ENCODE data around the gene A3GALT2.
A peak's percentile ranks its signal among the peaks of the same experiment; 100 is the strongest.

A3GALT2 gene

GRCh38 chr1:33363021-33363420, 42.1 kb upstream of the A3GALT2 start:
- Mint-ChIP-seq H3K27ac (peak overlapping the region; percentile 93 to 98 (median 96)), H3K9me3 (no peaks in the 10 kb centered on the region), H3K4me1 (peaks cover 90% of the 10 kb centered on the region), H3K36me3 (ENCODE audit: low read depth) (peaks cover 13% of the 10 kb centered on the region), H3K27me3 (ENCODE audit: low read depth) (no peaks in the 10 kb centered on the region), H3K4me3 (peak overlapping the region; percentile 83 to 85 (median 84))
- no peak for TF ChIP-seq CTCF (IDR thresholded peaks at IDR 0.05; ENCODE audit: unreplicated experiment in 3 of 3)

- Mint-ChIP-seq H3K4me3 (peak overlapping the region; percentile 56 to 84 (median 83)), H3K27me3 (ENCODE audit: low read depth) (no peaks in the 10 kb centered on the region), H3K27ac (peak overlapping the region; percentile 93 to 98 (median 96)), H3K36me3 (ENCODE audit: low read depth) (peaks cover 23% of the 10 kb centered on the region), H3K4me1 (peaks cover 81% of the 10 kb centered on the region), H3K9me3 (no peaks in the 10 kb centered on the region)
- no peak for TF ChIP-seq CTCF (IDR thresholded peaks at IDR 0.05; ENCODE audit: unreplicated experiment in 3 of 3)
Measured at GRCh38 chr1:33361532-33362235, 40.8 kb upstream of the A3GALT2 start.

GRCh38 chr1:33360367-33360766, 39.5 kb upstream of the A3GALT2 start:
- H3K27ac Mint-ChIP-seq = peak overlapping the region; percentile 86 to 98 (median 93)
- TF ChIP-seq CTCF (IDR thresholded peaks at IDR 0.05; ENCODE audit: unreplicated experiment in 3 of 3) = no peak
- H3K4me1 Mint-ChIP-seq = peaks cover 68% of the 10 kb centered on the region
- H3K36me3 Mint-ChIP-seq (ENCODE audit: low read depth) = peaks cover 29% of the 10 kb centered on the region
- no peak overlapping the region for H3K4me3 Mint-ChIP-seq
- no peaks in the 10 kb centered on the region for H3K9me3 Mint-ChIP-seq
- no peaks in the 10 kb centered on the region for H3K27me3 Mint-ChIP-seq (ENCODE audit: low read depth)

- Mint-ChIP-seq H3K4me1 (peaks cover 63% of the 10 kb centered on the region), H3K27ac (peak overlapping the region; percentile 5 to 43 (median 15)), H3K9me3 (no peaks in the 10 kb centered on the region), H3K27me3 (ENCODE audit: low read depth) (no peaks in the 10 kb centered on the region), H3K4me3 (no peak overlapping the region), H3K36me3 (ENCODE audit: low read depth) (peaks cover 34% of the 10 kb centered on the region)
- no peak for TF ChIP-seq CTCF (IDR thresholded peaks at IDR 0.05; ENCODE audit: unreplicated experiment in 3 of 3)
Measured at GRCh38 chr1:33359931-33360330, 39.0 kb upstream of the A3GALT2 start.

- Mint-ChIP-seq H3K9me3 (no peaks in the 10 kb centered on the region), H3K27me3 (ENCODE audit: low read depth) (no peaks in the 10 kb centered on the region), H3K36me3 (ENCODE audit: low read depth) (peaks cover 34% of the 10 kb centered on the region), H3K4me1 (peaks cover 54% of the 10 kb centered on the region), H3K4me3 (no peak overlapping the region), H3K27ac (peak overlapping the region; percentile 34 to 80 (median 66))
- no peak for TF ChIP-seq CTCF (IDR thresholded peaks at IDR 0.05; ENCODE audit: unreplicated experiment in 3 of 3)
Measured at GRCh38 chr1:33358795-33359503, 38.1 kb upstream of the A3GALT2 start.

All from nephron (organoid).